Measurements from ENCODE around the gene COA1.
A peak's percentile ranks its signal among the peaks of the same experiment; 100 is the strongest.
"Not testable (repeated sequence)": the region's sequence is repeated elsewhere in the genome, so short reads cannot be mapped to it uniquely, and the experiment has no call there.

COA1 gene

DNA sequence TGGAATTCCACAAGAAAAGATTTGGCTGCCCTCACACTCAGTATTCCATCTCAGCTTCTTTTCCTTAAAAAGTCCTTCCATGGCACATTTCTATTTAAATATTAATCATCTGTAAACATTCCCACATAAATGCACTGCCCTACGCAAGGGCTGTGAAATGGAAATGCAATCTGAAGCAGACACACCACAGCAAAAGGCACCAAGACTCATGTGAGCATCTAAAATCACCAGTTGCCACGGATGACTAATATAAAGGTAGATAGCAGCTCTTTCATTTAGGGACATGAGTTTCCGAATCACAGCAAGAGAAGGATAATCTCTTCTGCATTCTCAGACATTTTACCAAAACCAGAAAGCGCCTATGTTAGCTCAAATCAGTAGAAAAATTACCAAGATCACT lies 31.6 kb downstream of the COA1 start:
- no peak for DNase-seq (ENCODE audit: low read depth)
- no peak overlapping the region for H3K9ac ChIP-seq (ENCODE audit: low read length)
- no peak overlapping the region for H3K4me3 ChIP-seq (ENCODE audit: low read length)
- H3K36me3 ChIP-seq (ENCODE audit: control insufficient read depth, insufficient read depth, low read length, severe bottlenecking): no peaks in the 10 kb centered on the region
- H3K4me1 ChIP-seq (ENCODE audit: control insufficient read depth, insufficient read depth, low read length): peaks cover 33% of the 10 kb centered on the region
- no peaks in the 10 kb centered on the region for H3K27me3 ChIP-seq (replicated peaks; ENCODE audit: control insufficient read depth, insufficient read depth, low read length)
- no peaks in the 10 kb centered on the region for H3K9me3 ChIP-seq (ENCODE audit: control insufficient read depth, low read length)

DNA sequence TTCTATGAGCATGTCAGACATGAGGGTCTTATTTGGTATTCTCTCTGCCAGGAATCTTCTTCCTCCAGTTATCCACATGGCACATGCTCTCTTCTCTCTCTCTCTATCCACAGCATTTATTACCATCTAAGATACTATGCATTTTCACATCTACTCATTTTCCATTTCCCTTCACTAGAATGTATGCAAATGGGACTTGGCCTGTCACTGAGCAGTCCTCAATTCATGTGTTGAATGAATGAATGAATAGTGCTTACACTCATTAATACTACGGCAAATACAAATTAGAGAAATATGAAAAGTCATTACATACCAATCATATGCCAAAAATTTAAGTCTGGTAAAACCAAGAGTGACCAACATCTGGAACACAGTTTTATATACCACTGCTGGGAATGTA lies 34.0 kb downstream of the COA1 start:
- peaks cover 25% of the 10 kb centered on the region for H3K4me1 ChIP-seq (ENCODE audit: control insufficient read depth, insufficient read depth, low read length)
- H3K27me3 ChIP-seq (replicated peaks; ENCODE audit: control insufficient read depth, insufficient read depth, low read length): no peaks in the 10 kb centered on the region
- H3K36me3 ChIP-seq (ENCODE audit: control insufficient read depth, insufficient read depth, low read length, severe bottlenecking): no peaks in the 10 kb centered on the region
- no peak for DNase-seq (ENCODE audit: low read depth)
- H3K9ac ChIP-seq (ENCODE audit: low read length): no peak overlapping the region
- no peaks in the 10 kb centered on the region for H3K9me3 ChIP-seq (ENCODE audit: control insufficient read depth, low read length)
- H3K4me3 ChIP-seq (ENCODE audit: low read length): no peak overlapping the region

GRCh38 chr7:43694399-43694748 lies 34.9 kb downstream of the COA1 start:
- Histone ChIP-seq H3K27me3 (replicated peaks; ENCODE audit: control insufficient read depth, insufficient read depth, low read length) (no peaks in the 10 kb centered on the region), H3K9me3 (ENCODE audit: control insufficient read depth, low read length) (no peaks in the 10 kb centered on the region), H3K36me3 (ENCODE audit: control insufficient read depth, insufficient read depth, low read length, severe bottlenecking) (no peaks in the 10 kb centered on the region), H3K9ac (ENCODE audit: low read length) (no peak overlapping the region), H3K4me1 (ENCODE audit: control insufficient read depth, insufficient read depth, low read length) (peaks cover 20% of the 10 kb centered on the region), H3K4me3 (ENCODE audit: low read length) (peak overlapping the region; percentile 4)
- DNase-seq (ENCODE audit: low read depth): peak; percentile 89

- no peaks in the 10 kb centered on the region for H3K36me3 ChIP-seq (ENCODE audit: control insufficient read depth, insufficient read depth, low read length, severe bottlenecking)
- H3K27me3 ChIP-seq (replicated peaks; ENCODE audit: control insufficient read depth, insufficient read depth, low read length): no peaks in the 10 kb centered on the region
- peaks cover 17% of the 10 kb centered on the region for H3K4me1 ChIP-seq (ENCODE audit: control insufficient read depth, insufficient read depth, low read length)
- peak overlapping the region; percentile 9 for H3K9ac ChIP-seq (ENCODE audit: low read length)
- H3K9me3 ChIP-seq (ENCODE audit: control insufficient read depth, low read length): no peaks in the 10 kb centered on the region
- DNase-seq (ENCODE audit: low read depth): no peak
- peak overlapping the region; percentile 4 for H3K4me3 ChIP-seq (ENCODE audit: low read length)
Measured at GRCh38 chr7:43693687-43694398, 35.5 kb downstream of the COA1 start.

GRCh38 chr7:43692582-43693373 lies 36.5 kb downstream of the COA1 start:
- H3K9ac ChIP-seq (ENCODE audit: low read length): no peak overlapping the region
- H3K9me3 ChIP-seq (ENCODE audit: control insufficient read depth, low read length): no peaks in the 10 kb centered on the region
- no peaks in the 10 kb centered on the region for H3K36me3 ChIP-seq (ENCODE audit: control insufficient read depth, insufficient read depth, low read length, severe bottlenecking)
- H3K27me3 ChIP-seq (replicated peaks; ENCODE audit: control insufficient read depth, insufficient read depth, low read length): no peaks in the 10 kb centered on the region
- H3K4me1 ChIP-seq (ENCODE audit: control insufficient read depth, insufficient read depth, low read length): peaks cover 17% of the 10 kb centered on the region
- DNase-seq (ENCODE audit: low read depth): no peak
- no peak overlapping the region for H3K4me3 ChIP-seq (ENCODE audit: low read length)

- DNase-seq (ENCODE audit: low read depth): no peak
- H3K9me3 ChIP-seq (ENCODE audit: control insufficient read depth, low read length): no peaks in the 10 kb centered on the region
- H3K4me3 ChIP-seq (ENCODE audit: low read length): no peak overlapping the region
- H3K36me3 ChIP-seq (ENCODE audit: control insufficient read depth, insufficient read depth, low read length, severe bottlenecking): no peaks in the 10 kb centered on the region
- peaks cover 17% of the 10 kb centered on the region for H3K4me1 ChIP-seq (ENCODE audit: control insufficient read depth, insufficient read depth, low read length)
- H3K27me3 ChIP-seq (replicated peaks; ENCODE audit: control insufficient read depth, insufficient read depth, low read length): no peaks in the 10 kb centered on the region
- H3K9ac ChIP-seq (ENCODE audit: low read length): no peak overlapping the region
Measured at GRCh38 chr7:43691611-43692010, 37.7 kb downstream of the COA1 start.

DNA sequence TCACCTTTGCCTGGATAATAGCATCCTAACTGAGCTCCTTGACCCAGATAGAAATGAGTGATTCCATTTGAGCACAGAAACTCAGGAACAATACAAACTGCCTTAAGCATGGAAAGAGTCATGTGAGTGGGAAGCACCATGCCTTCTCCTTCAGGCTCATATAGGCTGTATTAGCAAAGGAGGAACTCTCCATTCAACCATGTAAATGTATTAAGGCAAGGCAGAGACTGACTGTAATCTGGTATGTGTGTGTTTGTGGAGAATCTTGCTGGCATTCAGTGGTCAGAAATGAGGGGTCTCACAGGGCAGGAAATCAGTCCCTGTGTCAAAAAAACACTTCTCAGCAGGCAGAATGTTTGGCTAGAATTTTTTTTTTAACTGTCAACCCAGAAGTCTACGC lies 40.2 kb downstream of the COA1 start:
- DNase-seq (ENCODE audit: low read depth): no peak

GRCh38 chr7:43687866-43688265 lies 41.5 kb downstream of the COA1 start:
- not testable (repeated sequence) for H3K27me3 ChIP-seq (replicated peaks; ENCODE audit: control insufficient read depth, insufficient read depth, low read length); H3K9ac ChIP-seq (ENCODE audit: low read length); H3K36me3 ChIP-seq (ENCODE audit: control insufficient read depth, insufficient read depth, low read length, severe bottlenecking); H3K4me3 ChIP-seq (ENCODE audit: low read length); DNase-seq (ENCODE audit: low read depth); H3K4me1 ChIP-seq (ENCODE audit: control insufficient read depth, insufficient read depth, low read length); H3K9me3 ChIP-seq (ENCODE audit: control insufficient read depth, low read length)

More for the DNA sequence above, 40.2 kb downstream of the COA1 start:
- H3K36me3 ChIP-seq (ENCODE audit: control insufficient read depth, insufficient read depth, low read length, severe bottlenecking): no peaks in the 10 kb centered on the region
- no peaks in the 10 kb centered on the region for H3K9me3 ChIP-seq (ENCODE audit: control insufficient read depth, low read length)
- H3K9ac ChIP-seq (ENCODE audit: low read length): no peak overlapping the region
- H3K4me3 ChIP-seq (ENCODE audit: low read length): no peak overlapping the region
- H3K27me3 ChIP-seq (replicated peaks; ENCODE audit: control insufficient read depth, insufficient read depth, low read length): no peaks in the 10 kb centered on the region
- peaks cover 8% of the 10 kb centered on the region for H3K4me1 ChIP-seq (ENCODE audit: control insufficient read depth, insufficient read depth, low read length)

- no peak overlapping the region for H3K4me3 ChIP-seq (ENCODE audit: low read length)
- no peaks in the 10 kb centered on the region for H3K36me3 ChIP-seq (ENCODE audit: control insufficient read depth, insufficient read depth, low read length, severe bottlenecking)
- no peaks in the 10 kb centered on the region for H3K27me3 ChIP-seq (replicated peaks; ENCODE audit: control insufficient read depth, insufficient read depth, low read length)
Measured at GRCh38 chr7:43686991-43687390, 42.3 kb downstream of the COA1 start.

DNA sequence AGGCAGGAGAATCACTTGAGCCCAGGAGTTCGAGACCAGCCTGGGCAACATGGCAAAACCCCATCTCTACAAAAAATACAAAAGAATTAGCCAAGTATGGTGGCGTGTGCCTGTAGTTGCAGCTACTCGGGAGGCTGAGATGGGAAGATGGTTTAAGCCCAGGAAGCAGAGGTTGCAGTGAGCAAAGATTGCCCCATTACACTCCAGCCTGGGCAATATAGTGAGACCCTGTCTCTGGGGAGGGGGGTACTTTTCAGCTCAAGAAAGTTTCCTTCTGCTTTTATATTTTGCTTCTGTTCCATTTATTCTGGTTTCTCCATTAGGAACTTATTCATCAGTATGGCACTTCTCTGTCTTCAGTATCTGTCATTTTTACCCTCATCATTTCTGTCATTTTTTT lies 48.6 kb downstream of the COA1 start:
- Histone ChIP-seq H3K9ac (ENCODE audit: low read length) (no peak overlapping the region), H3K36me3 (ENCODE audit: control insufficient read depth, insufficient read depth, low read length, severe bottlenecking) (no peaks in the 10 kb centered on the region), H3K9me3 (ENCODE audit: control insufficient read depth, low read length) (no peaks in the 10 kb centered on the region), H3K4me3 (ENCODE audit: low read length) (no peak overlapping the region), H3K4me1 (ENCODE audit: control insufficient read depth, insufficient read depth, low read length) (no peaks in the 10 kb centered on the region), H3K27me3 (replicated peaks; ENCODE audit: control insufficient read depth, insufficient read depth, low read length) (no peaks in the 10 kb centered on the region)
- no peak for DNase-seq (ENCODE audit: low read depth)

More at GRCh38 chr7:43686991-43687390, 42.3 kb downstream of the COA1 start:
- Histone ChIP-seq H3K9ac (ENCODE audit: low read length) (no peak overlapping the region), H3K4me1 (ENCODE audit: control insufficient read depth, insufficient read depth, low read length) (no peaks in the 10 kb centered on the region), H3K9me3 (ENCODE audit: control insufficient read depth, low read length) (no peaks in the 10 kb centered on the region)
- DNase-seq (ENCODE audit: low read depth): no peak

DNA sequence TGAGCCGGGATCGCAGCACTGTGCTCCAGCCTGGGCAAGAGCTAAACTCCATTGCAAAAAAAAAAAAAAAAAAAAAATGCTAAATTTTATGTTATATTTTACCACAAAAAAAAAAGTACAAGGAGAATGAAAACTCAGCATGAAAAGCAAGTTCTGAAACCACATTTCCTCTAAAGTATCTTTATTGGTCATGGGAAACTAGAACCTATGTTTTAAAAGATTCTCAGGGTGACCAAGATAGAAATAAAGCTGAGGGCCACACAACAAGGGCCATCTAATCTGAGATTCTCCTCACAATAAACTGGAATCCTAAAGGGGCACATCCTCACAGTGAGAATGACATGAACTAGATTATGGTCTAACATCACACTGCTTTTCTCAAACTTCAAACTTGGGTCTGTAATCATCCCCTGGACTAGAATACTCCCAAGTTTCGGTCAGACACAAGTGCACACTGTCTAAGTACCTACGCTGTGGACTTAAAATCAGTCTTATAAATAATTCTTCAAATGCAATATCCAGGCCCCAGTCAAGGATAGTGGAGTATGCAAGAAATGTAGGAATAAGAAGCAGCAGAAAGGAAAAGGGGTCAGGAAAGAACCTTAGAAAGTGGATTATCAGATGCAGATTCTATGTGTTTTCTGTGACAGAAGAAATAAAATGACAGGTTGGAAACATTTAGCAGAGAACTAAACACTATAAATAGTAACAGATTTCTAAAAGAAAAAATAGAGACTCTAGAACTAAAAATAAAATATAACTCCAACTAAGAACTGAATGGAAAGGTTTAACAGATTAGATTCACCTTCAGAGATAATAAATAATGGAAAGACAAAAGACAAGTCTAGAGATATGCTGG lies 49.9 kb downstream of the COA1 start:
- Histone ChIP-seq H3K9me3 (ENCODE audit: control insufficient read depth, low read length) (no peaks in the 10 kb centered on the region), H3K4me1 (ENCODE audit: control insufficient read depth, insufficient read depth, low read length) (peaks cover 6% of the 10 kb centered on the region), H3K27me3 (replicated peaks; ENCODE audit: control insufficient read depth, insufficient read depth, low read length) (no peaks in the 10 kb centered on the region), H3K9ac (ENCODE audit: low read length) (no peak overlapping the region), H3K36me3 (ENCODE audit: control insufficient read depth, insufficient read depth, low read length, severe bottlenecking) (no peaks in the 10 kb centered on the region), H3K4me3 (ENCODE audit: low read length) (no peak overlapping the region)
- no peak for DNase-seq (ENCODE audit: low read depth)
